Gastrocnemius medialis (tissue), 4 donors: ENCODE results near the gene ZNF445.

ENCODE experiments used
- POLR2A ChIP-seq, 2 donors: fragments of 450-650 bp; IDR thresholded peaks; one replicate each; pipeline ENCODE4 v1.6.1; 2017; ENCODE audit warnings: antibody characterized with exemption in 2 of 2, mild to moderate bottlenecking in 2 of 2, moderate library complexity in 2 of 2
- TF ChIP-seq, protein P1 (sequence below), 5 experiments: fragments of 450-650 bp in 3 of 5; fragments of 200-600 bp in 2 of 5; sonication (generic) in 2 of 5; IDR thresholded peaks in 4 of 5; conservative IDR thresholded peaks in 1 of 5; 1 replicate in 4 of 5; 2 replicates in 1 of 5; pipeline ENCODE4 v1.5.1; 2016 to 2019; ENCODE audit warnings: antibody characterized with exemption in 5 of 5, mild to moderate bottlenecking in 3 of 5, moderate library complexity in 3 of 5

DNA sequence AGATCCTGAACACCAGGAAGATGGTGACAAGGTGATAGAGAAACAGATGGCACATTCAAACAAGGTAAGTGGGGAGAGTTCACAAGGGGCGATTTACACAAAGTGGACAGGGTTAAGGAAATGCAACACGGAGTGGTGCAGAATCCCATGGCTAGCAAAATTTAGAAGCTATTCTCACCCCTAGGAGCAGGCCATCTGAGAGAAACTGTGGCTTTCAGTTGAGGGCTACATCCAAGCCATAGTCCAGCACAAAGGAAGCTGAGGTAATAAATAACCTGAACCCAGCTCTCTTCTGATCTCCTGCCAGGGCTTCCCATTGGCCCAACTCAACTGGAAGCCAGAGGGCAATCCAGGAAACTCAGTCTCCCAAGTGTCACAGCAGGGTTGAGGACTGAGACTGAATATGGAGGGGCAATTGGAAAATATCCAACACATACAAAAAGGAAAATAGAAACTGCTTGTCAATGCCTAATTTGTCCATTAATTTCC, 1.2 kb upstream of the ZNF445 start:
- TF ChIP-seq, protein P1, sequence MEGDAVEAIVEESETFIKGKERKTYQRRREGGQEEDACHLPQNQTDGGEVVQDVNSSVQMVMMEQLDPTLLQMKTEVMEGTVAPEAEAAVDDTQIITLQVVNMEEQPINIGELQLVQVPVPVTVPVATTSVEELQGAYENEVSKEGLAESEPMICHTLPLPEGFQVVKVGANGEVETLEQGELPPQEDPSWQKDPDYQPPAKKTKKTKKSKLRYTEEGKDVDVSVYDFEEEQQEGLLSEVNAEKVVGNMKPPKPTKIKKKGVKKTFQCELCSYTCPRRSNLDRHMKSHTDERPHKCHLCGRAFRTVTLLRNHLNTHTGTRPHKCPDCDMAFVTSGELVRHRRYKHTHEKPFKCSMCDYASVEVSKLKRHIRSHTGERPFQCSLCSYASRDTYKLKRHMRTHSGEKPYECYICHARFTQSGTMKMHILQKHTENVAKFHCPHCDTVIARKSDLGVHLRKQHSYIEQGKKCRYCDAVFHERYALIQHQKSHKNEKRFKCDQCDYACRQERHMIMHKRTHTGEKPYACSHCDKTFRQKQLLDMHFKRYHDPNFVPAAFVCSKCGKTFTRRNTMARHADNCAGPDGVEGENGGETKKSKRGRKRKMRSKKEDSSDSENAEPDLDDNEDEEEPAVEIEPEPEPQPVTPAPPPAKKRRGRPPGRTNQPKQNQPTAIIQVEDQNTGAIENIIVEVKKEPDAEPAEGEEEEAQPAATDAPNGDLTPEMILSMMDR (IDR thresholded peaks at IDR 0.05 in 4 of 5, conservative IDR thresholded peaks at IDR 0.05 in 1 of 5): no peak
- no peak for TF ChIP-seq POLR2A (IDR thresholded peaks at IDR 0.05)
